Measurements from ENCODE around the gene FOXN3.

GRCh38 chr14:89179891-89180404 is 237.1 kb downstream of the FOXN3 start:
- TF ChIP-seq CTCF (optimal IDR thresholded peaks at IDR 0.05 in 1 of 3, IDR thresholded peaks at IDR 0.05 in 1 of 3, conservative IDR thresholded peaks at IDR 0.05 in 1 of 3; ENCODE audit: extremely low read depth in 1 of 3, insufficient read depth in 2 of 3, low read length in 3 of 3) (no peak), EZH2 (IDR thresholded peaks at IDR 0.05; ENCODE audit: low read length) (no peak)
